GM12878 (cell line): ENCODE measurements around the gene ATXN3. TPM values are rescaled to one million over a fixed set of nuclear protein-coding genes. Genes with fewer than 3 reads are reported as not detected.

ENCODE experiments used
- ATAC-seq: fragments of 200-7000 bp; cut with Tn5 transposase; 3 replicates; pipeline ENCODE4 v1.9.1; 2020; ENCODE audit warnings: mild to moderate bottlenecking, moderate library complexity
- BruUV-seq: library from RNA; stranded (reverse); fragments of 400-500 nt; replicated peaks from 2 replicates; lab custom pipeline; 2021; lab: Mats Ljungman, UMichigan
- CTCF ChIA-PET: fragments of 300-600 bp; sonication (Branson Sonifier 250); formaldehyde crosslinking; extraction: SDS; loops from one replicate; lab custom pipeline; 2021; ENCODE audit warnings: inconsistent platforms; lab: Yijun Ruan, JAX
- POLR2A ChIA-PET: fragments of 350-600 bp; formaldehyde crosslinking; extraction: SDS; loops from one replicate; lab custom pipeline; 2021; ENCODE audit warnings: inconsistent platforms; lab: Charles Lee
- RAD21 ChIA-PET: fragments of 300-600 bp; sonication (Branson Sonifier 250); formaldehyde crosslinking; loops from one replicate; lab custom pipeline; 2023; ENCODE audit warnings: antibody characterized with exemption; ENCODE audit not compliant: unreplicated experiment; lab: Charles Lee
- SMC1A ChIA-PET: fragments of 300-600 bp; sonication (Branson Sonifier 250); formaldehyde crosslinking; loops from one replicate; lab custom pipeline; 2023; ENCODE audit not compliant: unreplicated experiment, uncharacterized antibody; lab: Charles Lee
- DNase-seq: peaks from one replicate; pipeline ENCODE4 v3.0.0-alpha.2; 2011; ENCODE audit warnings: low read depth, low spot score
- FAIRE-seq: peaks from 3 replicates; lab custom pipeline; 2011; peaks lifted over from hg19 to GRCh38; lab: Jason Lieb, UNC
- H2AFZ ChIP-seq: 2 replicates; pipeline ENCODE4 v1.6.0; 2011; ENCODE audit warnings: low read depth, low read length, control low read depth; ENCODE audit not compliant: control insufficient read depth
- H3K27ac ChIP-seq: 2 replicates; pipeline ENCODE4 v1.5.1; 2011; ENCODE audit warnings: control low read depth; ENCODE audit not compliant: control insufficient read depth, insufficient read depth
- H3K27me3 ChIP-seq, 2 experiments: replicated peaks in 1 of 2; 2 replicates each; pipeline versions ENCODE4 v1.6.0 to v1.6.1; 2011; ENCODE audit warnings: low read length in 1 of 2; ENCODE audit not compliant: control insufficient read depth in 2 of 2, insufficient read depth in 2 of 2
- H3K36me3 ChIP-seq, 2 experiments: 2 replicates each; pipeline ENCODE4 v1.5.1; 2011; ENCODE audit warnings: low read length in 1 of 2; ENCODE audit not compliant: control insufficient read depth in 2 of 2, insufficient read depth in 2 of 2
- H3K4me1 ChIP-seq: 2 replicates; pipeline ENCODE4 v1.6.1; 2011; ENCODE audit warnings: mild to moderate bottlenecking, low read length, moderate library complexity, mixed read lengths; ENCODE audit not compliant: control insufficient read depth, insufficient read depth
- H3K4me2 ChIP-seq: 2 replicates; pipeline ENCODE4 v1.6.0; 2011; ENCODE audit warnings: control low read depth; ENCODE audit not compliant: control insufficient read depth, insufficient read depth
- H3K4me3 ChIP-seq: fragments of 200-600 bp; sonication (generic); 2 replicates; pipeline ENCODE4 v1.5.1; 2016
- H3K79me2 ChIP-seq: 2 replicates; pipeline ENCODE4 v1.6.0; 2011; ENCODE audit warnings: low read length; ENCODE audit not compliant: control insufficient read depth, insufficient read depth
- H3K9ac ChIP-seq: 2 replicates; pipeline ENCODE4 v1.8.0; 2011; ENCODE audit warnings: low read length, control low read depth, mixed read lengths; ENCODE audit not compliant: control insufficient read depth, insufficient read depth
- H3K9me3 ChIP-seq: replicated peaks from 3 replicates; pipeline ENCODE4 v1.5.1; 2011; ENCODE audit warnings: mild to moderate bottlenecking, low read length; ENCODE audit not compliant: control insufficient read depth, insufficient read depth
- H4K20me1 ChIP-seq: 2 replicates; pipeline ENCODE4 v1.6.0; 2011; ENCODE audit not compliant: control insufficient read depth, insufficient read depth
- CREB1 ChIP-seq: IDR thresholded peaks from 2 replicates; pipeline ENCODE4 v1.6.1; 2012; ENCODE audit warnings: low read depth, mild to moderate bottlenecking, inconsistent platforms
- EP300 ChIP-seq, 2 experiments: fragments of 150-350 bp in 1 of 2; IDR thresholded peaks; 2 replicates each; pipeline ENCODE4 v1.6.1; 2011 to 2012; ENCODE audit warnings: low read depth in 2 of 2, low read length in 2 of 2, borderline replicate concordance in 1 of 2, improper control_type of control experiment in 1 of 2, inconsistent platforms in 1 of 2; ENCODE audit not compliant: control insufficient read depth in 1 of 2
- ESRRA ChIP-seq: IDR thresholded peaks from 2 replicates; pipeline ENCODE4 v1.6.1; 2012; ENCODE audit warnings: mild to moderate bottlenecking, low read length, improper control_type of control experiment
- ETV6 ChIP-seq, 2 experiments: fragments of 450-650 bp in 1 of 2; IDR thresholded peaks in 1 of 2; conservative IDR thresholded peaks in 1 of 2; 2 replicates each; pipeline ENCODE4 v1.6.1; 2014; ENCODE audit warnings: antibody characterized with exemption in 1 of 2, borderline replicate concordance in 1 of 2, low read depth in 1 of 2, mild to moderate bottlenecking in 1 of 2, moderate library complexity in 1 of 2
- HDAC6 ChIP-seq: fragments of 200-600 bp; sonication (generic); IDR thresholded peaks from one replicate; pipeline ENCODE4 v1.8.0; 2017; ENCODE audit warnings: antibody characterized with exemption; ENCODE audit not compliant: unreplicated experiment
- NBN ChIP-seq: fragments of 450-650 bp; IDR thresholded peaks from 2 replicates; pipeline ENCODE4 v1.6.1; 2016
- SUPT20H ChIP-seq: IDR thresholded peaks from 2 replicates; pipeline ENCODE4 v1.6.1; 2011; ENCODE audit warnings: low read depth, mild to moderate bottlenecking, low read length, moderate library complexity, borderline replicate concordance; ENCODE audit not compliant: control insufficient read depth
- WGBS: methylation state at CpG from one replicate; pipeline ENCODE4 v1.1.6; 2016; ENCODE audit warnings: low lambda C conversion rate; ENCODE audit not compliant: insufficient replicate concordance, insufficient coverage; ENCODE audit errors: missing lambda C conversion rate; 5-methylcytosine and 5-hydroxymethylcytosine counted together
- in situ Hi-C: fragments of 300-500 bp; cut with MboI; formaldehyde crosslinking; loops from 9 replicates; pipeline ENCODE4 v1.14.3; 2018; ENCODE audit warnings: mixed read lengths
- intact Hi-C: fragments of 100-400 bp; cut with micrococcal nuclease; formaldehyde crosslinking; loops from one replicate; pipeline ENCODE4 v1.14.2; 2022; ENCODE audit not compliant: unreplicated experiment
- polyA plus RNA-seq, 11 experiments: library from polyadenylated mRNA; depleted of rRNA in 4 of 11; unstranded in 6 of 11; stranded (reverse) in 5 of 11; fragments of >200 nt; fragmentation: Nextera tagmentation in 4 of 11; fragmentation: Illumina TruSeq in 1 of 11; extraction: Ambion mirVana in 4 of 11; extraction: Trizol in 1 of 11; gene quantifications; 1 replicate in 1 of 11; 2 replicates in 10 of 11; pipeline versions ENCODE4 v1.2.1 to v1.2.3, GENCODE V29; 2011 to 2016; ENCODE audit warnings: inconsistent platforms in 2 of 11, missing spikeins in 2 of 11, low read depth in 1 of 11
- total RNA-seq, 4 experiments: library from RNA; depleted of rRNA in 3 of 4; stranded (reverse); fragments of >200 nt in 3 of 4; fragmentation: Illumina TruSeq in 1 of 4; extraction: Trizol in 1 of 4; gene quantifications; 2 replicates each; pipeline versions ENCODE4 v1.2.1 to v1.2.3, GENCODE V29; 2013 to 2021
- TF ChIP-seq, protein P1 (sequence below), 3 experiments: IDR thresholded peaks in 2 of 3; conservative IDR thresholded peaks in 1 of 3; 2 replicates each; pipeline ENCODE4 v1.5.1; 2011; ENCODE audit warnings: low read depth in 3 of 3, low read length in 3 of 3, mild to moderate bottlenecking in 3 of 3, control low read depth in 2 of 3, moderate library complexity in 2 of 3, inconsistent platforms in 1 of 3, mixed read lengths in 1 of 3; ENCODE audit not compliant: control insufficient read depth in 2 of 3, insufficient read depth in 1 of 3; ENCODE audit errors: extremely low read depth in 1 of 3
- TF ChIP-seq, protein P2 (sequence below): IDR thresholded peaks from 2 replicates; pipeline ENCODE4 v1.6.1; 2011; ENCODE audit warnings: mild to moderate bottlenecking, low read depth, low read length, moderate library complexity; ENCODE audit not compliant: insufficient replicate concordance

Gene ATXN3
- total and polyA plus RNA-seq, 10 of the 15 experiments (the other 5 are each of a cell fraction or from before 2014, with no cell fraction given), result 15.1 to 27.3 (median 19.2) TPM

DNA sequence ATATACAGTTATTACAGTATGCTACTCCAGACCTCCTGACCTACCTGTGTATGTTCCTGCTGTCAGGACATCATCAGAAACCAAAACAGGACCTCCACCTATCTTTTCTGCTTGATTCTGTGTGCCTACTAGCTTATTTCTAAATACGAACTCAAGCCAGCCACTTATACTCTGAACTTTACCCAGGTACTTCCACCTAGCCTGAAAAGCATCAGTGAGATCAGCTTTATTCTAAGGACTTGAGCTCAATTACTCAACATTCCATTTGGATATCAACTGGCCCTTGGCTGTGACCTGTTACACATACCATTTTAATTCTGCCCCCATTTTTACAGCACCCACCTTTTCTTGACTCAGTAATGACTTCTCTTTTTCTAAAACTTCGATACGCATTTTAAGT is 95.7 kb downstream of the ATXN3 start (continued):
- TF ChIP-seq EP300 (IDR thresholded peaks at IDR 0.05; ENCODE audit: borderline replicate concordance in 1 of 2, control insufficient read depth in 1 of 2, low read depth in 2 of 2, low read length in 2 of 2) (no peak), CREB1 (no peak), ETV6 (conservative IDR thresholded peaks at IDR 0.05 in 1 of 2, IDR thresholded peaks at IDR 0.05 in 1 of 2; ENCODE audit: borderline replicate concordance in 1 of 2, low read depth in 1 of 2) (no peak), NBN (no peak)
- TF ChIP-seq, protein P1, sequence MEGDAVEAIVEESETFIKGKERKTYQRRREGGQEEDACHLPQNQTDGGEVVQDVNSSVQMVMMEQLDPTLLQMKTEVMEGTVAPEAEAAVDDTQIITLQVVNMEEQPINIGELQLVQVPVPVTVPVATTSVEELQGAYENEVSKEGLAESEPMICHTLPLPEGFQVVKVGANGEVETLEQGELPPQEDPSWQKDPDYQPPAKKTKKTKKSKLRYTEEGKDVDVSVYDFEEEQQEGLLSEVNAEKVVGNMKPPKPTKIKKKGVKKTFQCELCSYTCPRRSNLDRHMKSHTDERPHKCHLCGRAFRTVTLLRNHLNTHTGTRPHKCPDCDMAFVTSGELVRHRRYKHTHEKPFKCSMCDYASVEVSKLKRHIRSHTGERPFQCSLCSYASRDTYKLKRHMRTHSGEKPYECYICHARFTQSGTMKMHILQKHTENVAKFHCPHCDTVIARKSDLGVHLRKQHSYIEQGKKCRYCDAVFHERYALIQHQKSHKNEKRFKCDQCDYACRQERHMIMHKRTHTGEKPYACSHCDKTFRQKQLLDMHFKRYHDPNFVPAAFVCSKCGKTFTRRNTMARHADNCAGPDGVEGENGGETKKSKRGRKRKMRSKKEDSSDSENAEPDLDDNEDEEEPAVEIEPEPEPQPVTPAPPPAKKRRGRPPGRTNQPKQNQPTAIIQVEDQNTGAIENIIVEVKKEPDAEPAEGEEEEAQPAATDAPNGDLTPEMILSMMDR (IDR thresholded peaks at IDR 0.05 in 2 of 3, conservative IDR thresholded peaks at IDR 0.05 in 1 of 3; ENCODE audit: control insufficient read depth in 2 of 3, extremely low read depth in 1 of 3, insufficient read depth in 1 of 3, low read depth in 3 of 3, low read length in 3 of 3), result no peak
- TF ChIP-seq, protein P2, sequence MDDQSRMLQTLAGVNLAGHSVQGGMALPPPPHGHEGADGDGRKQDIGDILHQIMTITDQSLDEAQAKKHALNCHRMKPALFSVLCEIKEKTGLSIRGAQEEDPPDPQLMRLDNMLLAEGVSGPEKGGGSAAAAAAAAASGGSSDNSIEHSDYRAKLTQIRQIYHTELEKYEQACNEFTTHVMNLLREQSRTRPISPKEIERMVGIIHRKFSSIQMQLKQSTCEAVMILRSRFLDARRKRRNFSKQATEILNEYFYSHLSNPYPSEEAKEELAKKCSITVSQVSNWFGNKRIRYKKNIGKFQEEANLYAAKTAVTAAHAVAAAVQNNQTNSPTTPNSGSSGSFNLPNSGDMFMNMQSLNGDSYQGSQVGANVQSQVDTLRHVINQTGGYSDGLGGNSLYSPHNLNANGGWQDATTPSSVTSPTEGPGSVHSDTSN, result no peak

DNA sequence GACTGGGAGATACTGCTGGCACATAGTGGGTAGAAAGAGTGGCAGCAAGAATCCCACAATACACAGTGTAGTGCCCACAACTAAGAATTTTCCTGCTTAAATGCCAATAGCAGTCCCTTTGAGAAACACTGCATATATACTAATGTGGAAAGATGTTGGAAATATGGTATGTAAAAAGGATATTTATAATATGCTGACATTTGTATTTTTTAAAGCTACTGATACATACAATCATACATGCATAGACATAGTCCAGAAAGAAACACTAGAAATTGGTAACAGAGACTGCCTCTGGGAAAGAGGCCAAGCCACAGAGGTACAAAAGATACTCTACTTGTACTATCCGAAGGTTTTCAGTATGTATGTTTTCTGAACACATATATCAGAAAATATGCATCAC is 96.8 kb downstream of the ATXN3 start:
- Histone ChIP-seq H3K27ac (no peak overlapping the region), H4K20me1 (no peaks in the 10 kb centered on the region), H3K4me2 (no peak overlapping the region), H3K9ac (no peak overlapping the region), H3K4me3 (no peak overlapping the region), H3K4me1 (no peaks in the 10 kb centered on the region), H3K9me3 (no peaks in the 10 kb centered on the region), H3K36me3 (peaks cover 0 to 26% of the 10 kb centered on the region in 2 experiments), H2AFZ (no peak overlapping the region), H3K27me3 (no peaks in the 10 kb centered on the region), H3K79me2 (no peaks in the 10 kb centered on the region)
- POLR2A ChIA-PET, result no interaction called here
- BruUV-seq, result no TSS peak
- TF ChIP-seq HDAC6 (no peak), SUPT20H (no peak), ESRRA (no peak)
- intact Hi-C loops, result loop anchor here (10.0 kb wide), 1 partner anchor 175 kb away; no protein-coding TSS in a partner anchor
- in situ Hi-C loops, result no loop called here
- RAD21 ChIA-PET, result no interaction called here
- CTCF ChIA-PET, result interaction anchor here (2.7 kb wide), 1 partner anchor 13 kb away, joined by 13 read pairs; no protein-coding TSS in a partner anchor
- DNase-seq (no peak), ATAC-seq (no peak), FAIRE-seq (no peak)
- SMC1A ChIA-PET, result no interaction called here
- WGBS, result 100% methylated on average over 1 of the region's 1 CpG

Other genes starting within 250 kb of the ATXN3 start
- gene TC2N, start 239.0 kb downstream of the ATXN3 start, total RNA-seq (2014; rRNA removed), result 0.23 and 0.49 TPM in 2 replicates
- 0.74 and 0.76 TPM in 2 replicates for gene TC2N, start 239.0 kb downstream of the ATXN3 start, total RNA-seq (2014; rRNA removed; fragmentation: Illumina TruSeq; extraction: Trizol)
- 1.4 and 1.6 TPM in 2 replicates for gene TC2N, start 239.0 kb downstream of the ATXN3 start, total RNA-seq (2021)
- 0.65 and 1.1 TPM in 2 replicates for gene TC2N, start 239.0 kb downstream of the ATXN3 start, polyA plus RNA-seq (2011; rRNA removed)
- gene TC2N, start 239.0 kb downstream of the ATXN3 start, polyA plus RNA-seq (2014; fragmentation: Illumina TruSeq; extraction: Trizol), result 0.71 and 1.2 TPM in 2 replicates
- gene TC2N, start 239.0 kb downstream of the ATXN3 start, polyA plus RNA-seq (2014; fragmentation: Nextera tagmentation; extraction: Ambion mirVana), result under 1 TPM; 0.15 to 0.23 TPM
- gene TC2N, start 239.0 kb downstream of the ATXN3 start, polyA plus RNA-seq (2014; rRNA removed), result 0.38 and 0.49 TPM in 2 replicates
- gene TC2N, start 239.0 kb downstream of the ATXN3 start, polyA plus RNA-seq (2016; fragmentation: Nextera tagmentation; extraction: Ambion mirVana), result under 1 TPM; 0.16 to 0.31 TPM
- 0.05 and 0.45 TPM in 2 replicates for gene FBLN5, start 158.9 kb downstream of the ATXN3 start, total RNA-seq (2014; rRNA removed)
- 0.13 and 0.14 TPM in 2 replicates for gene FBLN5, start 158.9 kb downstream of the ATXN3 start, total RNA-seq (2014; rRNA removed; fragmentation: Illumina TruSeq; extraction: Trizol)
- gene FBLN5, start 158.9 kb downstream of the ATXN3 start, total RNA-seq (2021), result 0.28 and 0.64 TPM in 2 replicates
- 0.43 and 0.64 TPM in 2 replicates for gene FBLN5, start 158.9 kb downstream of the ATXN3 start, polyA plus RNA-seq (2011; rRNA removed)
- 0.16 and 0.22 TPM in 2 replicates for gene FBLN5, start 158.9 kb downstream of the ATXN3 start, polyA plus RNA-seq (2014; fragmentation: Illumina TruSeq; extraction: Trizol)
- under 1 TPM; 0.03 to 0.13 TPM for gene FBLN5, start 158.9 kb downstream of the ATXN3 start, polyA plus RNA-seq (2014; fragmentation: Nextera tagmentation; extraction: Ambion mirVana)
- 0.11 and 0.26 TPM in 2 replicates for gene FBLN5, start 158.9 kb downstream of the ATXN3 start, polyA plus RNA-seq (2014; rRNA removed)
- gene FBLN5, start 158.9 kb downstream of the ATXN3 start, polyA plus RNA-seq (2016; fragmentation: Nextera tagmentation; extraction: Ambion mirVana), result under 1 TPM; 0.23 to 0.29 TPM
- gene TRIP11, start 66.5 kb downstream of the ATXN3 start, total RNA-seq (2014; rRNA removed), result 12.8 and 17.2 TPM in 2 replicates
- gene TRIP11, start 66.5 kb downstream of the ATXN3 start, total RNA-seq (2014; rRNA removed; fragmentation: Illumina TruSeq; extraction: Trizol), result 21.8 and 22.3 TPM in 2 replicates
- gene TRIP11, start 66.5 kb downstream of the ATXN3 start, total RNA-seq (2021), result 30.5 and 33.7 TPM in 2 replicates
- gene TRIP11, start 66.5 kb downstream of the ATXN3 start, polyA plus RNA-seq (2011; rRNA removed), result 17.5 and 23.4 TPM in 2 replicates
- gene TRIP11, start 66.5 kb downstream of the ATXN3 start, polyA plus RNA-seq (2014; fragmentation: Illumina TruSeq; extraction: Trizol), result 14.8 and 18.8 TPM in 2 replicates
- 10 to 100 TPM in 1 of 2 experiments, 1 to 10 TPM in 1; 7.1 to 32.0 TPM for gene TRIP11, start 66.5 kb downstream of the ATXN3 start, polyA plus RNA-seq (2014; fragmentation: Nextera tagmentation; extraction: Ambion mirVana)
- 5.2 and 5.3 TPM in 2 replicates for gene TRIP11, start 66.5 kb downstream of the ATXN3 start, polyA plus RNA-seq (2014; rRNA removed)
- gene TRIP11, start 66.5 kb downstream of the ATXN3 start, polyA plus RNA-seq (2016; fragmentation: Nextera tagmentation; extraction: Ambion mirVana), result 10 to 100 TPM; 43.1 to 46.1 TPM
- 301 and 360 TPM in 2 replicates for gene NDUFB1, start 15.1 kb upstream of the ATXN3 start, total RNA-seq (2014; rRNA removed)
- gene NDUFB1, start 15.1 kb upstream of the ATXN3 start, total RNA-seq (2014; rRNA removed; fragmentation: Illumina TruSeq; extraction: Trizol), result 346 and 374 TPM in 2 replicates
- gene NDUFB1, start 15.1 kb upstream of the ATXN3 start, total RNA-seq (2021), result 132 and 135 TPM in 2 replicates
- gene NDUFB1, start 15.1 kb upstream of the ATXN3 start, polyA plus RNA-seq (2011; rRNA removed), result 490 and 558 TPM in 2 replicates
- 519 and 568 TPM in 2 replicates for gene NDUFB1, start 15.1 kb upstream of the ATXN3 start, polyA plus RNA-seq (2014; fragmentation: Illumina TruSeq; extraction: Trizol)
- 100 to 1,000 TPM; 626 to 780 TPM for gene NDUFB1, start 15.1 kb upstream of the ATXN3 start, polyA plus RNA-seq (2014; fragmentation: Nextera tagmentation; extraction: Ambion mirVana)
- 618 and 919 TPM in 2 replicates for gene NDUFB1, start 15.1 kb upstream of the ATXN3 start, polyA plus RNA-seq (2014; rRNA removed)
- gene NDUFB1, start 15.1 kb upstream of the ATXN3 start, polyA plus RNA-seq (2016; fragmentation: Nextera tagmentation; extraction: Ambion mirVana), result 100 to 1,000 TPM; 602 to 632 TPM
- gene CPSF2, start 15.4 kb upstream of the ATXN3 start, total RNA-seq (2014; rRNA removed), result 25.9 and 28.2 TPM in 2 replicates
- gene CPSF2, start 15.4 kb upstream of the ATXN3 start, total RNA-seq (2014; rRNA removed; fragmentation: Illumina TruSeq; extraction: Trizol), result 60.2 and 71.8 TPM in 2 replicates
- 57.6 and 61.7 TPM in 2 replicates for gene CPSF2, start 15.4 kb upstream of the ATXN3 start, total RNA-seq (2021)
- 42.0 and 63.9 TPM in 2 replicates for gene CPSF2, start 15.4 kb upstream of the ATXN3 start, polyA plus RNA-seq (2011; rRNA removed)
- 52.0 and 76.6 TPM in 2 replicates for gene CPSF2, start 15.4 kb upstream of the ATXN3 start, polyA plus RNA-seq (2014; fragmentation: Illumina TruSeq; extraction: Trizol)
- gene CPSF2, start 15.4 kb upstream of the ATXN3 start, polyA plus RNA-seq (2014; fragmentation: Nextera tagmentation; extraction: Ambion mirVana), result 10 to 100 TPM; 18.2 to 20.1 TPM
- 32.8 and 36.8 TPM in 2 replicates for gene CPSF2, start 15.4 kb upstream of the ATXN3 start, polyA plus RNA-seq (2014; rRNA removed)
- gene CPSF2, start 15.4 kb upstream of the ATXN3 start, polyA plus RNA-seq (2016; fragmentation: Nextera tagmentation; extraction: Ambion mirVana), result 10 to 100 TPM; 61.9 to 62.0 TPM
- under 0.01 TPM in 1 of 2 replicates, not detected in the other for gene SLC24A4, start 216.6 kb upstream of the ATXN3 start, total RNA-seq (2014; rRNA removed)
- 0.04 TPM in 1 of 2 replicates, not detected in the other for gene SLC24A4, start 216.6 kb upstream of the ATXN3 start, total RNA-seq (2014; rRNA removed; fragmentation: Illumina TruSeq; extraction: Trizol)
- not detected in 2 replicates for gene SLC24A4, start 216.6 kb upstream of the ATXN3 start, total RNA-seq (2021)
- 0.22 and 0.46 TPM in 2 replicates for gene SLC24A4, start 216.6 kb upstream of the ATXN3 start, polyA plus RNA-seq (2011; rRNA removed)
- under 0.01 TPM in 1 of 2 replicates, not detected in the other for gene SLC24A4, start 216.6 kb upstream of the ATXN3 start, polyA plus RNA-seq (2014; fragmentation: Illumina TruSeq; extraction: Trizol)
- gene SLC24A4, start 216.6 kb upstream of the ATXN3 start, polyA plus RNA-seq (2014; fragmentation: Nextera tagmentation; extraction: Ambion mirVana), result not detected
- gene SLC24A4, start 216.6 kb upstream of the ATXN3 start, polyA plus RNA-seq (2014; rRNA removed), result 0.09 TPM in 1 of 2 replicates, not detected in the other
- gene SLC24A4, start 216.6 kb upstream of the ATXN3 start, polyA plus RNA-seq (2016; fragmentation: Nextera tagmentation; extraction: Ambion mirVana), result not detected